Measurements from ENCODE around the gene FCN2.

The FCN2 gene

GRCh38 chr9:134868751-134869553, 11.7 kb upstream of the FCN2 start:
- no peak for DNase-seq (ENCODE audit: low read depth in 2 of 2)
- no peak overlapping the region for H3K4me3 ChIP-seq (replicated peaks in 1 of 2; ENCODE audit: low read depth in 2 of 2, low read length in 2 of 2)
- no peak for TF ChIP-seq CTCF (IDR thresholded peaks at IDR 0.05; ENCODE audit: low read depth, low read length)

- no peak overlapping the region for H3K4me3 ChIP-seq (replicated peaks in 1 of 2; ENCODE audit: low read depth in 2 of 2, low read length in 2 of 2)
- DNase-seq (ENCODE audit: low read depth in 2 of 2): no peak
- TF ChIP-seq CTCF (IDR thresholded peaks at IDR 0.05; ENCODE audit: low read depth, low read length): no peak
Observed at GRCh38 chr9:134869554-134870300, 10.9 kb upstream of the FCN2 start.

- DNase-seq (ENCODE audit: low read depth in 2 of 2): no peak
- TF ChIP-seq CTCF (IDR thresholded peaks at IDR 0.05; ENCODE audit: low read depth, low read length): no peak
- no peak overlapping the region for H3K4me3 ChIP-seq (replicated peaks in 1 of 2; ENCODE audit: low read depth in 2 of 2, low read length in 2 of 2)
Observed at GRCh38 chr9:134870301-134870694, 10.3 kb upstream of the FCN2 start.

- no peak for TF ChIP-seq CTCF (IDR thresholded peaks at IDR 0.05; ENCODE audit: low read depth, low read length)
- no peak overlapping the region for H3K4me3 ChIP-seq (replicated peaks in 1 of 2; ENCODE audit: low read depth in 2 of 2, low read length in 2 of 2)
- DNase-seq (ENCODE audit: low read depth in 2 of 2): no peak
Observed at GRCh38 chr9:134870746-134871662, 9.6 kb upstream of the FCN2 start.

GRCh38 chr9:134871697-134872340, 8.8 kb upstream of the FCN2 start:
- DNase-seq (ENCODE audit: low read depth in 2 of 2): no peak
- H3K4me3 ChIP-seq (replicated peaks in 1 of 2; ENCODE audit: low read depth in 2 of 2, low read length in 2 of 2): no peak overlapping the region
- no peak for TF ChIP-seq CTCF (IDR thresholded peaks at IDR 0.05; ENCODE audit: low read depth, low read length)

Data from cardiac fibroblast (primary cell).